ENCODE data around the gene CDC42EP3.

Gene CDC42EP3

DNA sequence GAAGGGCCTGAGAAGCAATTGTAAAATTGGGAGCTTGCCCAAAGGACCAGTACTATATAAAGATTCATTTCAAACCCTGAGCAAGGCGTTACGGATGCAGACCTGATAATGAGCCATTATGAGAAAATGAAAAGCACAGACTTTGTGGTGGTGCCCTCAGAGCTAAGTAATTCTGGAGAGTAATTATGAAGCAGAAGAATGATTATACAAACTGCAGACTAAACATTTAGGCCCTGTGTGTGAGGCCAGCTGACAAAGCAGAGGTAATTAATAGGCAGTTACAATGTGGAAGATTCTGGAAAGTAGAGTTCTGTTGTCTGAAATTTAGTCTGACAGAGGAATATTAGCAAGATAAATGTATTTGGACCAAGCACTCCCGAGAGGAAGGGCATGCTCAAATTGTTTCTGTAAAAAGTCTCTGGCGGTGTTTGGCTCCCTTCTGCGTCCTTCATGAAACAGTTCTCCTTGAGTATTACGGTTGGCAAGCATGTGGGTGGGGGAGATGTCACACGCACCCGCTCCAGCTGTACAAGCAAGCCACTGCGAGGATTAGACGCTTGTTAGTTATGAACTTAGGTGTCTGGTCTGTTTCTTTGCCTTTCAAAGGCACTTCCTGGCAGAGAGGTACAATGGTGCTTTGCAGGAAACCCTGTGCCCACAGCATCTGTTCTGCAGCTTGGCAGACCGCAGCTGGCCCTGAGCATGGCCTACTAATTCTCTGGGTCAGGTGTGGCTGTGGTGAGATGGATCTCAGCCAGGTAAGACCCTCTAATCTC is 45.5 kb downstream of the CDC42EP3 start:
- no peak for DNase-seq (ENCODE audit: low read depth)
- no peak overlapping the region for H3K4me3 ChIP-seq (ENCODE audit: low read length)
- TF ChIP-seq, protein P1, sequence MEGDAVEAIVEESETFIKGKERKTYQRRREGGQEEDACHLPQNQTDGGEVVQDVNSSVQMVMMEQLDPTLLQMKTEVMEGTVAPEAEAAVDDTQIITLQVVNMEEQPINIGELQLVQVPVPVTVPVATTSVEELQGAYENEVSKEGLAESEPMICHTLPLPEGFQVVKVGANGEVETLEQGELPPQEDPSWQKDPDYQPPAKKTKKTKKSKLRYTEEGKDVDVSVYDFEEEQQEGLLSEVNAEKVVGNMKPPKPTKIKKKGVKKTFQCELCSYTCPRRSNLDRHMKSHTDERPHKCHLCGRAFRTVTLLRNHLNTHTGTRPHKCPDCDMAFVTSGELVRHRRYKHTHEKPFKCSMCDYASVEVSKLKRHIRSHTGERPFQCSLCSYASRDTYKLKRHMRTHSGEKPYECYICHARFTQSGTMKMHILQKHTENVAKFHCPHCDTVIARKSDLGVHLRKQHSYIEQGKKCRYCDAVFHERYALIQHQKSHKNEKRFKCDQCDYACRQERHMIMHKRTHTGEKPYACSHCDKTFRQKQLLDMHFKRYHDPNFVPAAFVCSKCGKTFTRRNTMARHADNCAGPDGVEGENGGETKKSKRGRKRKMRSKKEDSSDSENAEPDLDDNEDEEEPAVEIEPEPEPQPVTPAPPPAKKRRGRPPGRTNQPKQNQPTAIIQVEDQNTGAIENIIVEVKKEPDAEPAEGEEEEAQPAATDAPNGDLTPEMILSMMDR (conservative IDR thresholded peaks at IDR 0.05; ENCODE audit: low read depth, low read length) = no peak

DNA sequence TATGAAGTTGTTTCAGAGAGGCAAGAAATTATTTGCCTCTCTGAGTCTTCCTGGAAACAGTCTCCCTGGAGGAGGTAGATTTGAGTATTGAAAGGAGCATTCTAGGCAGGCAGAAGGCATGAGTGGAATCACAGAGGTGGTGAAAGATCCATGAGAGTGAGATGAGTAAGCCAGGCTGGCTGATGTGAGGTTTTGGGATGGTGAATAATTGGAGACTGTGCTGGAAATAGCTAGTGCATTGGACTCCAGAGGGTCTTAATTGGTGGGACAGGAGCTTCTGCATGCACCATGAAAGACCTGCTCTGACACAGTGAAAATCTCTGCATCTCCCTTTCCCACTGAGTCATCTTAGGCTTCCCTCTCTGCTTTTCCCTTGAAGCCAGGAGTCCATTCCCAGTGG is 46.3 kb downstream of the CDC42EP3 start:
- TF ChIP-seq, protein P1 (conservative IDR thresholded peaks at IDR 0.05; ENCODE audit: low read depth, low read length) = no peak
- no peak for DNase-seq (ENCODE audit: low read depth)
- H3K4me3 ChIP-seq (ENCODE audit: low read length) = no peak overlapping the region

DNA sequence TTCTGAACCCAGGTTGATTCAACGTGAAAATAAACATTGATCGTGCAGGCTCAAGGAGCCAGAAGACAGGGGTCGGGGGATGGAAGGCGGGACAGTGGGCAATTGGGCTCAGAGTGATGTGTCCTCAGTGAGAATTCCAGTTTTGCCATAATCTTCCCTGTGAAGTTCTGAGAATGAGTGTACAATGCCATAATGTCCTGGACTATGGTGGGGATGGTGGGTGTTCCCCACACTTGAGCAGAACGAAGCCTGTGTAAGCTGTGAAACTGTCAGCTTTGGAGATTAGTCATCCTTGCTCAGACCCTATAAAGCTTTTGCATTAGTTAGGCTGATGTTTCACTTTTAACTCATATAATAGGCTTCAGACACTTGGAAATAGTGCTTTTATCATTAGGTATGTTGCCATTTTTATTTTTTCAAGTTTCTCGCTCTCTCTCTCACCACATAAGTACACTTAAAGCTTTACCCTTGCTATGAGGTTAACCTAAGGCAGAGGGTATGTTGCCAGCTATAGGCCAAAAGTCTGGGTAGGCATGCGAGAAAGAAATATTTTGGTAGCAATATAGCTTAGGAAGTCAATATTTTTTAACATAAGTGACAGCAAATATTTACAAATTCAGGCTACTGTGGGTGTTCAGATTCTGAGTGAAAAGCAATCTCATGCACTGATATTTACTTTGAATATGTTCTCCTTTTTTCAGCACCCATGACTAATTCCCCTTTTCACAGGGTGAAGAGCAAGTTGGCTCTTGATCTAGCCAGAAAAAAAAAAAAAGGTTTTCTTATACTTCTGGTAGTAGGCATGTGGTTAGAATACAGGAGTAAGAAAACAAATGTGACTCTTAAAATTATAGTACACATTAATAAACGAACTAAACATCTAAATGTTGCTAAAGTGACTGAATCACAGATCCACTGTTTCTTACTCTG is 47.2 kb downstream of the CDC42EP3 start:
- DNase-seq (ENCODE audit: low read depth) = no peak
- TF ChIP-seq, protein P1 (conservative IDR thresholded peaks at IDR 0.05; ENCODE audit: low read depth, low read length) = no peak
- no peak overlapping the region for H3K4me3 ChIP-seq (ENCODE audit: low read length)

DNA sequence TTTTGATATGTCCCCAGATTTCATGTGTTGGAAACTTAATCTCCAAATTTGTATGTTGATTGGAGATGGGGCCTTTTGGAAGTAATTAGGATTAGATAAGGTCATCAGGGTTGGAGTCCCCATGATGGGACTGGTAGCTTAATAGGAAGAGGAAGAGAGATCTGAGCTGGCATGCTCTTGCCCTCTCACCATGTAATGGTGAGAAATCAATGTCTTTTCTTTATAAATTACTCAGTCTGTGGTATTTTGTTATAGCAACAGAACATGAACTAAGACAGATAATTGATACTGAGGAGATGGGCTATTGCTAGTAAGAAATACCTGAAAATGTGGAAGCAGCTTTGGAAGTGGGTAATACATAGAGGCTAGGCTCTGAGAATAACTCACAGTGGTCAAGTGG is 48.0 kb downstream of the CDC42EP3 start:
- H3K4me3 ChIP-seq (ENCODE audit: low read length) = no peak overlapping the region

DNA sequence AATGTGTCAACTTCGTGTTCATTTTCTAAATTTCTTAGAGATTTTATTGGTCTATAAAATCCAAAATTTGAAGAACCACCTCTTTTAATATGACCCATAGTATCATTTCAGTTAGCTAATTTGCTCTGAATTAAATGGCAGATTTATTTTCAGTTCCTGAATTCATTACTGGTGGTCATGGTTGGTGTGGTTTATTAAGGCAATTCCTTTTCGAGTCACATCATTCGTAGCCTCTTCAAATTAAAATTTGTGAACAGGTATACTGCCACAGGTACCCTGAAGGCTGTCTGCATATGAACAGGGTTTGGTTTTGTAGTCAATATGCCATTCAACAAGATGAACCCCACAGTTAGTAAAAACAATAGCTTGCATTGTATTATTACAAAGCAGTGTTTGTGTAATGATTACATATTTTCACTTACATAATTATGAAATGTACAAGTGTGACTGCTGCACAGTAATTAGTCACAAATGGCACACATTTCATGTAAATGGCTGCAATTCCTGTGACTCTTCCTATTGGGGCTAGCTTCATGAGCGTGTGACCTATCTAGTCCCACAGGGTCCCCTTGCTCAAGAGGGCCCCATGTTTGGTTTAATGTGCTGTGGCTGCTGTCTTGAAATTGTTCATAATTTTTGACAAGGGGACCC is 48.9 kb downstream of the CDC42EP3 start:
- TF ChIP-seq, protein P1 (conservative IDR thresholded peaks at IDR 0.05; ENCODE audit: low read depth, low read length) = no peak
- DNase-seq (ENCODE audit: low read depth) = no peak
- no peak overlapping the region for H3K4me3 ChIP-seq (ENCODE audit: low read length)

More for the DNA sequence above, 48.0 kb downstream of the CDC42EP3 start:
- TF ChIP-seq, protein P1 (conservative IDR thresholded peaks at IDR 0.05; ENCODE audit: low read depth, low read length) = no peak
- no peak for DNase-seq (ENCODE audit: low read depth)

DNA sequence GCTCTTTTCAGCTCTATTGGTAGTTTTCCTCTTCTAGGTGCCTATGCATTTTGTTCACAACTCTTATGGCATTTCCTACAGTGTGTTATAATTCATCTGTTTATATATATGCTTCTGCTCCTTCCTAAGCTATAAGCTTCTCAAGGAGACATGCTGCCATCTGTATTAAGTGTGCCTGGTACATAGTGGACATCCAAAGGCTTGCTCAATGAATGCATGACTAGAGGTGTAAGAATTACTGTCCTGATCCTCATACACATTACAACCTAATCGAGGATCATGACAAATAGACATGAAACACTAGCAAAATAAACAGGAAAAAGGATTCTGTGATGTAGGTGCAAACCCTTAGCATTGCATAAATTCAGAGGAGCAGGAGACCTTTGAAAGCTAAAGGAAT is 50.2 kb downstream of the CDC42EP3 start:
- TF ChIP-seq, protein P1 (conservative IDR thresholded peaks at IDR 0.05; ENCODE audit: low read depth, low read length) = no peak
- DNase-seq (ENCODE audit: low read depth) = no peak
- no peak overlapping the region for H3K4me3 ChIP-seq (ENCODE audit: low read length)
